GM21367 (cell line): ENCODE data around the gene HSPG2.
"Not testable (repeated sequence)": the region's sequence is repeated elsewhere in the genome, so short reads cannot be mapped to it uniquely, and the experiment has no call there.

Source experiments
- ATAC-seq: cut with Tn5 transposase; IDR thresholded peaks from one replicate; pipeline ENCODE4 v1.9.1; 2021; ENCODE audit not compliant: unreplicated experiment

Gene HSPG2

GRCh38 chr1:21914880-21915640, 22.1 kb downstream of the HSPG2 start:
- no peak for ATAC-seq

DNA sequence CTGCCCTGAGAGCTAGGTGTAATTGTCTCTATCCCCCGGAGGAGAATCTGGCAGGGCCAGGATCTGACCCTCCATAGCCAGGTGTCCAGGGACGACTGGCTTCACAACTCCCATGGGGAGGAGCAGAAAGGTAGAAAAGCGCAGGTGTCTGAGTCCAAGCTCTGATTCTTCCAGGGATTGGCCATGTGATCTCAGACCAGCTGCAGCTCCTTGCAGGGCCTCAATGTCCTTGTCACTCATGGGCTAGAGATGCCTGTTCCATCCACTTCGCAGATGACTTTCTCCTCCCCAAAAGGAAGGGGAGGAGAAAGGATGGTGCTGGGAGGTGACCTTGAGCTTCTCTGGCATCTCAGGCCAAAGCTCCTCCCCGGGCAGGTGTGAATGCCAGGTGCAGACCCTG, 22.7 kb downstream of the HSPG2 start:
- ATAC-seq: no peak

DNA sequence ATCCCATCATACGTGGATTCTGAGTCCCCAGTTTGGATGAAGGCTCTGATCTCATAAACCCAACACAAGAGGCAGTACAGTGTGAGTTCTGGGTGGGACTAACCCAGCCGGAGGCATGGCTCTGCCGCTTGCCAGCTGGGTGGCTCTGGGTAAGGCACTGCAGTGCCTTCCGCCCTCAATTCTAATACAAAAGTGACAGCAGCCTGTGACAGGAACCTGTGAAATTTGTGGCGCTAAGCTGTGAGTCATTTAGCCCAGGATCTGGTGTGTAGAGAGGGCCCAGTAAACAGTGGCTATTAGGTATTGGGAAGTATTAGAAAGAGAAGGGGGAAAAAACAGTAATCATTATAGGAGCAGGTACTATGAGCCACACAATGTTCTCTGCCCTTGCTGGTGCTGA, 23.3 kb downstream of the HSPG2 start:
- ATAC-seq: no peak

GRCh38 chr1:21913258-21913657, 23.9 kb downstream of the HSPG2 start:
- no peak for ATAC-seq

- ATAC-seq: no peak
Observed at GRCh38 chr1:21912038-21912758, 24.9 kb downstream of the HSPG2 start.

DNA sequence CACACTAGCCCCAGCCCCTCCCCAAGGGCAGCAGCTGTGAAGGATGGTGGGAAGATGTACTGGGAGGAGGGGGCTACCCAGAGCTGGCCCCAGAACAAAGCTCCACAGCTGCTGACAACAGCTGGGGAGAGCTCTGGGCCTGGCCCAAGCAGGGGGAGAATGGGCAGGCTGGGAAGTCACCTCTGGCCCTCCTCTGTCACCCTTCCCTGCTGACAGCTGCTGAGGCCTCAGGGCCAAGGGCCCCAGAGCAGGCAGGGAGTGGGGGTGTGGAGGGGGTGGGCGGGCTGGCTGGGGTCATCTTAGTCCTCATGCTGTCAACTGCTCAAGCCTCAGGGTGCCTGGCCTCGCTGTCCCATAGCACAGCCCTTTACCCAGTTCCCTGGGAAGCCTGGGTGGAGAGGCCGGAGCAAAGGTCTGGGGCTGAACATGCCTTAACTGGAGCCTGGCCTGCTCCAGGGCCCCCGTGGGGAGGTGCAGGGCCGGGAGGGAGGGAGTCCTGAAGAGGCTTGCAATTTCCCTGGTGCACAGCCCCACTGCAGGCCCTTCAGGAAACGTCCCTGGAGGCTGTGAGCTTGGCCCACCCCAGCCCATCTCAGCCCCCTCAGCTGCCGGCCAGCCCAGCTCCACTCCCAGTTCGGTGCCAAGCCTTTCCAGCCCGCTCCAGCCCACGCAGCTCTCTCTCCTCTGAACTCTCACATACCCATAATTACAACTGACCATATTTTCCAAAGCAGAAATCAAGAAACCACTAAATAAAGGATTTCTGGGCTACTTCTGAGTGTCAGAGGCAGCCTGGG, 25.7 kb downstream of the HSPG2 start:
- ATAC-seq: no peak

DNA sequence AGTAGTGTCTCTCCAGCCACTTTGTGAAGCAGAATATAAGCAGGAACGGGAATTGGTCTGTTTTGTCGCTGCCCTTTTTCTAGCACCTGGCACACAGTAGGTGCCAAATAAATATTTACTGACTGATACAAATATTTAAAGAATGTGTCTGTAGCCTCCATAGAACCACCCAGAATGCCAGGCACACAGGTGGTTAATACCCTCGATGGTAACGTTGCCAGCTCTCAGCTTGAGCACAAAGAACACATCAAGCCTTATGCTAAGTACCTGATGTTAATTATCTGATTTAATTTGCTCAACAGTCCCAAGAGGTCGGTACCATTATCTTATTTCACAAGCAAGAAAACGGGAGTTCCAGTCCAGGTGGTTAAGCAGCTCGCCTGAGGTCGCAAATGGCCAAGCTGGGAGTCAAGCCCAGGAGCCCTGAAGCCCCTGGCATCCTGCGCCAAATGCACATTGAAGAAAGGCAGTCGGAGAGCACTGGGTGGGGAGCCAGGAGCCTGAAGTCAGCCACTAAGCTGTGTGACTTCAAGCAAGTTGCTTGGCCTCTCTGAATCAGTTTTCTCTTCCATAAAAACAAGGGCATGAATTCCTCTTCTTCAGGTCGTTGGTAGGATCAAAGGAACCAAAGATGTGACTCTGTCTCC, 26.4 kb downstream of the HSPG2 start:
- no peak for ATAC-seq

DNA sequence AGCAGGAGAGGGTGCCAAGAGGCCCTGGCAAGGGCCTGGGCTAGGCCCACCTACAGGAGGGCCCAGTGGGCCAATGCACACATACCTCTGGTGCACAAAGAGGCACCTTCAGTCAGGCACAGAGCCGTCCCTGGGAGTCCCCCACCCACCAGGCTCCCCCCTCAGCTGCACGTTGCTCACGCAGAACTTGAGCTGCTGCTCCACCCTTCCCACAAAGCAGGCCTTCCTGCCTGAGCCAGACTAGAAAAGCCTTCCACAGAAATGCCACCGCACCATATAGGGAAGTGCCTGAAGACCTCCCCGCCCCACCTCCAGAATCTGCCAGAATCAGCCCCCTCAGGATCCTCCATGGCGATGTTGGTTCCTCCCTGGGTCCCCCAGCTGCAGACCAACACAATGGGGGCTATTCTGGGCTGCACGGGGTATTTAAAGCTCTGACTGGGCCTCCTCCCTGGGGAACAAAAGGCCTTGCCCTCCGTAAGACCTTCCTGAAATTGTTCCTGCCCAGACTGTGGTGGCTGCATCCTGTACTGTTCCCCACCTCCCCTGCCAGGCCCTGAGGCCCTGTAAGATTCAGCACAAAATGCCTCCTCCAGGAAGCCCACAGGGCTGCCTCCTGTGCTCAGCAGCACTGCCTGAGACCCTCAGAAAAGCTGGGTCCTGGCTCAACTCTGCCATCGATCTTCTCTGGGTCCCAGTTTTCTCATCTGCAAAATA, 27.2 kb downstream of the HSPG2 start:
- no peak for ATAC-seq

- ATAC-seq: no peak
Observed at GRCh38 chr1:21909286-21909759, 27.8 kb downstream of the HSPG2 start.

DNA sequence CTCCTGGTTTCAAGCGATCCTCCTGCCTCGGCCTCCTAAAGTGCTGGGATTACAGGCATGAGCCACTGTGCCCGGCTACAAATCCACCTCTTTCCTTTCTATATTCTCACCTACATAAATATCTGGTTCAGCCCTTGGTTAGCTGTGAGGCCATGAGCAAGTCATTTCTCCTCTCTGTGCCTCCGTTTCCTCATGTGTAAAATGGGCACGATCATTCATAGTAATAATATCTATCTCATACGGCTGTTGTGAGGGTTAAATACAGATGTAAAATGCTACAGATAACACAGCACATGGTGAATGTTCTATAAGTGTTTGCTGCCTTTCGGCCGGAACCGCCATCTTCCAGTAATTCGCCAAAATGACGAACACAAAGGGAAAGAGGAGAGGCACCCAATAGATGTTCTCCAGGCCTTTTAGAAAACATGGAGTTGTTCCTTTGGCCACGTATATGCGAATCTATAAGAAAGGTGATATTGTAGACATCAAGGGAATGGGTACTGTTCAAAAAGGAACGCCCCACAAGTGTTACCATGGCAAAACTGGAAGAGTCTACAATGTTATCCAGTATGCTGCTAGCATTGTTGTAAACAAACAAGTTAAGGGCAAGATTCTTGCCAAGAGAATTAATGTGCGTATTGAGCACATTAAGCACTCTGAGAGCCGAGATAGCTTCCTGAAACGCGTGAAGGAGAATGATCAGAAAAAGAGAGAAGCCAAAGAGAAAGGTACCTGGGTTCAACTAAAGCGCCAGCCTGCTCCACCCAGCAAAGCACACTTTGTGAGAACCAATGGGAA, 29.2 kb downstream of the HSPG2 start:
- ATAC-seq: not testable (repeated sequence)

DNA sequence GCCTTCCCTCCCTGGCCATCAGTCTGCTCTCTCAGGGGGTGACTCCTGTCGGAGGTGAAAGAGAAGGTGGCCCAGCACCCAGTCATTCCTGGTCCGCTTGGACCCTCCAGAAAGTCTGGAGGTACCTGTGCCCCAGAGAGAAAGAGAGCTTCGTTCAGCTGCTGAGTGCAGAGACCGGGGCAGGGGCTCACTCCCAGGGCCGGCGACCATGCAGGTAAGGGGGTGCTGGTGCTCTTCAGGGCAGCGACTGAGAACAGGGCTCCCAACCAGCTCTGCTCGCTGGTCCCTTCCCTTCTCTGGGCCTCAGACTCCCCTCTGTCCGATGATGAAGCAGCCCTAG, 30.1 kb downstream of the HSPG2 start:
- ATAC-seq: no peak

- ATAC-seq: no peak
Observed at GRCh38 chr1:21906173-21907078, 30.7 kb downstream of the HSPG2 start.

- ATAC-seq: no peak
Observed at GRCh38 chr1:21904704-21905520, 32.2 kb downstream of the HSPG2 start.

- no peak for ATAC-seq
Observed at GRCh38 chr1:21904454-21904703, 32.7 kb downstream of the HSPG2 start.

DNA sequence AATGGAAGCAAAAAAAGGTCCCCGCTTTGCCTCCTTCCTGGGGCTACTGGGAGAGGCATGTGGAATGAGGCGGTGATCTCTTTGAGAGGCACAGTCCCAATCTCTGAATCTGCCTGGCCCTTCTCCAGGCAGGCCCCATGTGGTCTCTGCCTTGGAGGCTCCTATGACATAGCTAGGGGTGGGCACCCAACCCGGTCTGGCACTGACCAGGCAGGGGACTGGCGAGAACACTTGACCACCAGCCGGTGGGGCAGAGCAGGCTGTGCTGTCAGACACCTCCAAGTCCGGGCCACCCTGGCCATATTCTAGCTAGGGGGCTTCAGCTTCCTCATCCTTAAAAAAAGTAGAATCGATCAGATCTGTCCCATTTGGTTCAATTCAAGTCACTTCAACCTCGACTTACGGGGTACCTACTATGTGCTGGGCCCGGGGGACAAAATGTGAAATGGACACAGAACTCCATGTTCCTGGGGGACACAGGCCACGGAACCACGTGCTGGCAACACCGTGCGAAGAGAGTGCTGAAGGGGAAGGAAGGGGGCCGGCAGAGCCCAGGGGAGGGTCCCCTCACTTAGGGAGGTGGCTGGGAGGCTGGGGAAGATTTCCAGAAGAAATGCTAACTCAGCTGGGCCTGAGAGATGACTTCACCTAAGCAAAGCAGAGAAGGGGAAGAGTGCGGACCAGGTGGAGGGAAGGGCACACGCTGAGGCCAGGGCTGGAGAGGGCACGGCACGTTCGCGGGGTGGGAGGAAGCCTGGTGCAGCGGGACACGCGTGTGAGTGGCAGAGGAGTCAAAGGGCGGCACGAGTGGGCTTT, 33.3 kb downstream of the HSPG2 start:
- no peak for ATAC-seq

DNA sequence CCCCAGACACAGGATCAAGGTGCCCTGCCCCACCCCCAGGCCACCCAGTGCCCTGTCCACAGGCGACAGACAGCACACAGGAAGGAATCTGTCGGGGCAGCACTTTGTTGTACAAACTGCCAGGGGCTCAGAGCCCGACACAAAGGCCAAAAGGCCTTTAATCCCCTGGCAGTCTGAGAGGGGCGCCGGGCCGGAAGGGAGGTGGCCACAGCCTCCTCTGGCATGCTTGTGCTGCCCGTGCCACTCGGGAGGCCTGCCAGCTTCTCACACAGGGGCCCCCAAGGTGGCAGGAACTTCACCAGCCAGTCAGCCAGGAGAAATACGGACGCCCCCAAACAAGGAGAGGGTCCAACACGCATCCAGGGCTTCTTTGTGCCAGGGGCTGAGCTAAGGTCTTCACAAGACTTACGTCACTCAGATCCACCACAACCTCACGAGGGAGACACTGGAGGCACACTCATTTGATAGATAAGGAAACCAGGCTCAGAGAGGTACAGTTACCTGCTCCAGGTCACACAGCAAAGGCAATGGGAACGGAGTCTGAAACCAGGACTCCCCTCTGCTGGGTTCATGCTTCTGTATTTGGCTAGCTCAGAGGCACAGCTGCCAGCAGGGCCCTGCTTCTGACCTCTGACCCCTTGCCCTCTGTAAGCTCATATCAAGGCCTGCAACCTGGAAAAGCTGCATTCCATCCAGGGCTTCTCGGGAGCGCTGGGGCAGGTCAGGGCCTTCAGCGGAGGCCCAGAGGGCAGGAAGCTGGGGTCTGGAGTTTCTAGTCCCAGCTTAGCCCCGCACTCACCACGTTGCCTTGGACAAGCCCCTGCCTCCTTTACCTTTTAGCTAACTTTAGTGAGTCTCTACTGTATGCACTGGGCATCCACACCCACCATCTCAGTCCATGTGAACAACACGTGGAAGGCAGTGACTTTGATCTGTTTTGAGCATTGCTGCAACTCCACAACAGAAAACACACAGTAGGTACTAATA, 34.8 kb downstream of the HSPG2 start:
- ATAC-seq: no peak
